GM19023 (cell line): ENCODE data around the gene ITGB8.

Source experiments
- ATAC-seq: cut with Tn5 transposase; IDR thresholded peaks from one replicate; pipeline ENCODE4 v1.9.1; 2021; ENCODE audit warnings: mild to moderate bottlenecking, moderate library complexity; ENCODE audit not compliant: unreplicated experiment

ITGB8 gene

DNA sequence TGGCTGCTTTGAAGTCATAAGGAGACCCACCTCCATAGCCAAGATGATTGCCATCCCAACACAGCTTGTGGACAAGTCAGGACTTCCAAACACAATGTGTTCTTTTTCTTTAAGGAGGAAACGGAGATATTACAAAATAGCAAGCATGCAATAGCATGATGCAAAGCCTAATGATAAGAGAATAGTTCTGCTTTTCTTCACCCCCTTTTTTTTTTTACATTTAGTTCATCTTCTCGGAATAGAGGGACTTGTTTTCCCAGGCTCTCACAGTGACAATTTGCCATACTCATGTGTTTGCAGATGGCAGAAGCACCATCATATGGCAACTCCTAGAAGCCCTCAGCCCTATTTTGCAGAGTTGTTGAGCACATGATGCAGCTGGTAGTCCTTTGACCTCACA lies 119.8 kb downstream of the ITGB8 start:
- no peak for ATAC-seq

GRCh38 chr7:20454202-20454601 lies 123.5 kb downstream of the ITGB8 start:
- no peak for ATAC-seq

DNA sequence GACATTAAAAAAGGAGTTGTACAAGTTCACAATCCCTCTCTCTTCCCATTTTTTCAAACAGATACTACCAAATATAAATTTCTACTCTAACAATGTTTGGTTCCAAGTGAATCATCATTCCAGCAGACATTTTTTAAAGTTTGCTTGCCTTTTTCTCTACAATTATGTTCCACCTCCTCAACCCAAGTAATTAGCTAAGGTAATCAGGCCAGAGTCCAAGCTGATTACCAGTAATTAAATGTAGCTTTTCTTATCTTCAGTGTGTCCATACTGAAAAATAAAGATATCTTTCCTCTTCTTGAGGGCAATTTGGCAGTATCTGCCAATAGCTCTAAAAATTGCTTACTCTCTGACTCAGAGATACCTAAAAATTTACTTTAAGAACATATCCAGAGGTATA lies 126.0 kb downstream of the ITGB8 start:
- no peak for ATAC-seq

DNA sequence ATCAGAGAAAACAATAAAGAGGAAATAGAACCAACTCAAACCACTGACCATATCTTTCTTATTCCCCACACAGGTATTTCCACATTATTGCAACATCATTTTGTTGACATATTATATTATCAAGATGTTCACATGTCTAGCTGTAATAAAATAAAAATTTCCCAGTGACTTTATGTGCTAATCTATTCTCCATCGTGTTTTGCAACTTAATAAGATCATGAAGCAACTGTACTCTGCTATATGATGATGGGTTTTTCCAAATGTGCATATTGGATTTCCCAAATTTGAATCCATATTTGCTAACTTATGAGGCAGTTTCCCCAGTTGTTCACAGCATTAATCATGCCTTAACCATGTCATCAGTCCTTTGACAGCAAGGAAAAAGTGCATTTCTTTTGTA lies 127.8 kb downstream of the ITGB8 start:
- ATAC-seq = no peak

DNA sequence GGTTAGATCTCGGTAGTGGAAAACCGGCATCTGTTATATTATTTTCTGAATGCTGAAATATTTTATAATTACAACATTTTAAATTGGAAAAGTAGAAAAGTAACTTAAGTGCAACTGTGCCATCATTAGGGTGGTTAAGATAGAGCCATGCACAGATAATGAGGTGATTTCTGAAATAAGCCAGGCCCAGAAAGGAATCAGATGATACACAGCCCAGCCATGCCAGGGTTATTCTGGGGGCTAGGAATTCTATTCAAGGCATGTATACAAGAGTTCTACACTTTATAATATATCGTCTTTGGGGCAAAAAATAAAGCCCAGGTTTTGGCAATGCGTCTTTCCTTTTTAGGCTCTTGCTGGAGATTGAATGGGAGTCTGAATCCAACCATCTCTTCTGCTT lies 128.7 kb downstream of the ITGB8 start:
- no peak for ATAC-seq

GRCh38 chr7:20464891-20465290 lies 134.2 kb downstream of the ITGB8 start:
- ATAC-seq = no peak
